DOHH2 (cell line): Measurements from ENCODE around the gene SLC9A9.
"Not testable (repeated sequence)": the region's sequence is repeated elsewhere in the genome, so short reads cannot be mapped to it uniquely, and the experiment has no call there.

ENCODE experiments used
- H3F3A ChIP-seq: fragments of 200-600 bp; sonication (generic), shearing (Covaris generic); 2 replicates; pipeline ENCODE4 v1.6.0; 2016; ENCODE audit warnings: antibody characterized with exemption, mild to moderate bottlenecking; ENCODE audit not compliant: control insufficient read depth, insufficient read depth
- H3K27ac ChIP-seq: fragments of 200-600 bp; sonication (generic); 2 replicates; pipeline ENCODE4 v1.5.1; 2014; ENCODE audit warnings: low read depth, mild to moderate bottlenecking, low read length, moderate library complexity
- H3K27me3 ChIP-seq: fragments of 200-600 bp; sonication (generic); 2 replicates; pipeline ENCODE4 v1.6.1; 2014; ENCODE audit warnings: mild to moderate bottlenecking, low read length, mixed read lengths; ENCODE audit not compliant: control insufficient read depth
- H3K36me3 ChIP-seq: fragments of 200-600 bp; sonication (generic); 2 replicates; pipeline ENCODE4 v1.6.1; 2014; ENCODE audit warnings: mild to moderate bottlenecking, low read length, moderate library complexity, mixed read lengths; ENCODE audit not compliant: control insufficient read depth
- H3K4me1 ChIP-seq: fragments of 200-600 bp; sonication (generic); 2 replicates; pipeline ENCODE4 v1.6.1; 2014; ENCODE audit warnings: mild to moderate bottlenecking, low read length, mixed read lengths; ENCODE audit not compliant: control insufficient read depth
- H3K4me2 ChIP-seq: fragments of 200-600 bp; sonication (generic); 2 replicates; pipeline ENCODE4 v1.6.0; 2014; ENCODE audit warnings: mild to moderate bottlenecking, low read length, moderate library complexity
- H3K4me3 ChIP-seq: fragments of 200-600 bp; sonication (generic); 2 replicates; pipeline ENCODE4 v1.5.1; 2014; ENCODE audit warnings: mild to moderate bottlenecking, low read length, mixed read lengths
- H3K79me2 ChIP-seq: fragments of 200-600 bp; sonication (generic); 2 replicates; pipeline ENCODE4 v1.6.1; 2014; ENCODE audit warnings: mild to moderate bottlenecking, low read length, mixed read lengths; ENCODE audit not compliant: control insufficient read depth
- H3K9me2 ChIP-seq: fragments of 200-600 bp; sonication (generic); replicated peaks from 2 replicates; pipeline ENCODE4 v1.6.1; 2014; ENCODE audit warnings: mild to moderate bottlenecking, low read length, mixed read lengths; ENCODE audit not compliant: control insufficient read depth
- H3K9me3 ChIP-seq: fragments of 200-600 bp; sonication (generic); 2 replicates; pipeline ENCODE4 v1.6.1; 2014; ENCODE audit warnings: antibody characterized with exemption, low read length, mixed read lengths; ENCODE audit not compliant: control insufficient read depth, insufficient read depth
- H4K20me1 ChIP-seq: fragments of 200-600 bp; sonication (generic); 2 replicates; pipeline ENCODE4 v1.6.0; 2014; ENCODE audit warnings: low read depth, mild to moderate bottlenecking, antibody characterized with exemption, low read length, moderate library complexity; ENCODE audit not compliant: control insufficient read depth, insufficient read depth
- EZH2phosphoT487 ChIP-seq: fragments of 200-600 bp; sonication (generic); IDR thresholded peaks from 2 replicates; pipeline ENCODE4 v1.6.1; 2017; ENCODE audit warnings: borderline replicate concordance, mild to moderate bottlenecking, antibody characterized with exemption, low read length, moderate library complexity, mixed read lengths
- TF ChIP-seq, protein P1 (sequence below): fragments of 200-600 bp; sonication (generic); IDR thresholded peaks from one replicate; pipeline ENCODE4 v1.5.1; 2014; ENCODE audit warnings: antibody characterized with exemption, mild to moderate bottlenecking, low read depth, low read length; ENCODE audit not compliant: poor library complexity, severe bottlenecking

SLC9A9 gene

DNA sequence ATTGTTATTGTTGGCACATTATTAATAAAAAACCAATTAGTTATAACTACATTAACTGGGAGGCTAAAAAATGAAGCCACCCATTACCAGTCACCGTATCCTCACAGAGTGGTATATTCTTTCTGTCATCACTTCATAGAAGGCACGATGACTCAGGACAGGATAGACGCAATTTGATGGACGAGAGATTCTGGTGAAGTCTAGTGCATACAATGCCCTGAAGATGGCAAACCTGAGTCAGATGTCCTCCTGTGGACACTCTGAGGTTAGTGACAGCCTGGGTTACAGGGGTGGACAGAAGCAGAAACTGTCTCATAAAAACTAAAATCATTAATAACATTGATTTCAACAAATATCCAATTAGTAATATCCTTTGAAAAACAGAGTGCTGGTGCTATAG lies 150.3 kb downstream of the SLC9A9 start:
- no peaks in the 10 kb centered on the region for H3K4me1 ChIP-seq
- H3K79me2 ChIP-seq: no peaks in the 10 kb centered on the region
- H3K4me3 ChIP-seq: no peak overlapping the region
- TF ChIP-seq, protein P1, sequence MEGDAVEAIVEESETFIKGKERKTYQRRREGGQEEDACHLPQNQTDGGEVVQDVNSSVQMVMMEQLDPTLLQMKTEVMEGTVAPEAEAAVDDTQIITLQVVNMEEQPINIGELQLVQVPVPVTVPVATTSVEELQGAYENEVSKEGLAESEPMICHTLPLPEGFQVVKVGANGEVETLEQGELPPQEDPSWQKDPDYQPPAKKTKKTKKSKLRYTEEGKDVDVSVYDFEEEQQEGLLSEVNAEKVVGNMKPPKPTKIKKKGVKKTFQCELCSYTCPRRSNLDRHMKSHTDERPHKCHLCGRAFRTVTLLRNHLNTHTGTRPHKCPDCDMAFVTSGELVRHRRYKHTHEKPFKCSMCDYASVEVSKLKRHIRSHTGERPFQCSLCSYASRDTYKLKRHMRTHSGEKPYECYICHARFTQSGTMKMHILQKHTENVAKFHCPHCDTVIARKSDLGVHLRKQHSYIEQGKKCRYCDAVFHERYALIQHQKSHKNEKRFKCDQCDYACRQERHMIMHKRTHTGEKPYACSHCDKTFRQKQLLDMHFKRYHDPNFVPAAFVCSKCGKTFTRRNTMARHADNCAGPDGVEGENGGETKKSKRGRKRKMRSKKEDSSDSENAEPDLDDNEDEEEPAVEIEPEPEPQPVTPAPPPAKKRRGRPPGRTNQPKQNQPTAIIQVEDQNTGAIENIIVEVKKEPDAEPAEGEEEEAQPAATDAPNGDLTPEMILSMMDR: no peak
- TF ChIP-seq EZH2phosphoT487: no peak
- no peaks in the 10 kb centered on the region for H3F3A ChIP-seq
- H3K9me2 ChIP-seq: no peaks in the 10 kb centered on the region
- H3K9me3 ChIP-seq: no peaks in the 10 kb centered on the region
- H3K27ac ChIP-seq: no peak overlapping the region
- H4K20me1 ChIP-seq: no peaks in the 10 kb centered on the region
- no peaks in the 10 kb centered on the region for H3K36me3 ChIP-seq
- no peak overlapping the region for H3K4me2 ChIP-seq
- no peaks in the 10 kb centered on the region for H3K27me3 ChIP-seq

DNA sequence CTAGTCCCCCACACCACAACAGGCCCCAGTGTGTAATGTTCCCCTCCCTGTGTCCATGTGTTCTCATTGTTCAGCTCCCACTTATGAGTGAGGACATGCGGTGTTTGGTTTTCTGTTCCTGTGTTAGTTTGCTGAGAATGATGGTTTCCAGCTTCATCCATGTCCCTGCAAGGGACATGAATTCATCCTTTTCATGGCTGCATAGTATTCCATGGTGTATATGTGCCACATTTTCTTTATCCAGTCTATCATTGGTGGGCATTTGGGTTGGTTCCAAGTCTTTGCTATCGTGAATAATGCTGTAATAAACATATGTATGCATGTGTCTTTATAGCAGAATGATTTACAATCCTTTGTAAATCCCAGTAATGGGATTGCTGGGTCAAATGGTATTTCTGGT lies 152.9 kb downstream of the SLC9A9 start:
- not testable (repeated sequence) for H3K79me2 ChIP-seq, H3K4me1 ChIP-seq, H3K9me2 ChIP-seq, H3K4me2 ChIP-seq, H3F3A ChIP-seq, H4K20me1 ChIP-seq, H3K4me3 ChIP-seq, H3K36me3 ChIP-seq, H3K27me3 ChIP-seq, H3K9me3 ChIP-seq, H3K27ac ChIP-seq

DNA sequence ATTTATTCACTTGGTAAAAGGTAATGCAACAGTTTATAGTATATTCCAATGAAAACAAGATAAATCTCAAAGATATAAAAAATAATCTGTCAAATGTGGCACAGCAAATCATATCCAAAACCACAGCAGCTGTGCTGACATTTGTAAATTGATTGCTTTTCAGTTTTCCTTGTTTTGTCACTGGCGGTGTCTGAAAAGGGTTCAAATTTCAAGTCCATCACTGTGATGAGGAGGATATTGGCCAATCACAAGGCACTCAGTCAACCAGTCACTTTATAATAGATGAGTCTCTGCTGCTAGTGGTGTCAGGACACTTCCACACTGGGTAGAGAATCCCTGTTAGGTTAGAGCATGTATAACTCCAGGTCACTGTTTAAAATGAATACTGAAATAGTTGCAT lies 154.8 kb downstream of the SLC9A9 start:
- Histone ChIP-seq H4K20me1 (no peaks in the 10 kb centered on the region), H3K4me1 (no peaks in the 10 kb centered on the region), H3F3A (no peaks in the 10 kb centered on the region), H3K9me3 (no peaks in the 10 kb centered on the region), H3K27me3 (no peaks in the 10 kb centered on the region), H3K79me2 (no peaks in the 10 kb centered on the region), H3K9me2 (no peaks in the 10 kb centered on the region), H3K4me3 (no peak overlapping the region), H3K36me3 (no peaks in the 10 kb centered on the region), H3K4me2 (no peak overlapping the region), H3K27ac (no peak overlapping the region)
- TF ChIP-seq EZH2phosphoT487: no peak
- TF ChIP-seq, protein P1: no peak

DNA sequence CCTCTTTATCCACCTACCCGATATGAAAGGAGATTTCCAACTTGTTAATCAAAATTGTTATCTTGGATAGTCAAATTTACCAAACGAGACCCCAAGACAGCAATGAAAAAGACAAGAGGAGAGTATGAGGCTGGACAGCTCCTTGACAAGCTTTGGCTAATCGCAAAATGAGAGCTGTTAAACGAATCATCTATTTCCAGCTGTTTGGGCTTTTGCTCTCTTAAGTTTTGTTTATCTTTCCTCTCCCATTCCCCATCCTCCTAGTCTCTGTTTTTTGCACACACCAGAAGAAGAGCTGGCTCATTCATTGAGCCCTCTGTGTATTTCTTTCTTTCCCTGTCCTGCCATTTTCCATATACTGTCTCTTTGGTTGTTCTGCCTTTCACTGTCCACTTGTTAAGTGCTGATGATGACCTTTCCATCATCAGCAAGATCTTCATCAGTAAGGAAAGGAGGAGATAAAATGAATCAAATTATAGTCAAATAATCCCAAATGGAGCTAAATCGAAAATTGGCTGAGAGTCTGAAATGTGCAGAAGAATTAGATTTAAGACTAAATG lies 161.6 kb downstream of the SLC9A9 start:
- TF ChIP-seq, protein P1: no peak
- no peak for TF ChIP-seq EZH2phosphoT487
- H4K20me1 ChIP-seq: no peaks in the 10 kb centered on the region
- no peaks in the 10 kb centered on the region for H3K36me3 ChIP-seq
- H3K9me3 ChIP-seq: no peaks in the 10 kb centered on the region
- H3K27me3 ChIP-seq: peaks cover 4% of the 10 kb centered on the region; the same call in 1 of the 2 replicates
- no peaks in the 10 kb centered on the region for H3F3A ChIP-seq
- no peak overlapping the region for H3K4me3 ChIP-seq
- H3K4me1 ChIP-seq: no peaks in the 10 kb centered on the region
- H3K9me2 ChIP-seq: no peaks in the 10 kb centered on the region
- no peak overlapping the region for H3K27ac ChIP-seq
- no peak overlapping the region for H3K4me2 ChIP-seq
- H3K79me2 ChIP-seq: no peaks in the 10 kb centered on the region
